HG03460 (cell line): Measurements from ENCODE around the gene NUDT3.
"Not testable (repeated sequence)": the region's sequence is repeated elsewhere in the genome, so short reads cannot be mapped to it uniquely, and the experiment has no call there.

Experiments
- ATAC-seq: cut with Tn5 transposase; IDR thresholded peaks from one replicate; pipeline ENCODE4 v1.9.1; 2021; ENCODE audit not compliant: unreplicated experiment

The NUDT3 gene

DNA sequence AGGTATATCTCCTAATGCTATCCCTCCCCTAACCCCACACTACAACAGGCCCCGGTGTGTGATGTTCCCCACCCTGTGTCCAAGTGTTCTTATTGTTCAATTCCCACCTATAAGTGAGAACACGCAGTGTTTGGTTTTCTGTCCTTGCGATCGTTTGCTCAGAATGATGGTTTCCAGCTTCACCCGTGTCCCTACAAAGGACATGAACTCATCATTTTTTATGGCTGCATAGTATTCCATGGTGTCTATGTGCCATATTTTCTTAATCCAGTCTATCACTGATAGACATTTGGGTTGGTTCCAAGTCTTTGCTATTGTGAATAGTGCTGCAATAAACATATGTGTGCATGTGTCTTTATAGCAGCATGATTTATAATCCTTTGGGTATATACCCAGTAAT, 20.6 kb downstream of the NUDT3 start:
- ATAC-seq = not testable (repeated sequence)

DNA sequence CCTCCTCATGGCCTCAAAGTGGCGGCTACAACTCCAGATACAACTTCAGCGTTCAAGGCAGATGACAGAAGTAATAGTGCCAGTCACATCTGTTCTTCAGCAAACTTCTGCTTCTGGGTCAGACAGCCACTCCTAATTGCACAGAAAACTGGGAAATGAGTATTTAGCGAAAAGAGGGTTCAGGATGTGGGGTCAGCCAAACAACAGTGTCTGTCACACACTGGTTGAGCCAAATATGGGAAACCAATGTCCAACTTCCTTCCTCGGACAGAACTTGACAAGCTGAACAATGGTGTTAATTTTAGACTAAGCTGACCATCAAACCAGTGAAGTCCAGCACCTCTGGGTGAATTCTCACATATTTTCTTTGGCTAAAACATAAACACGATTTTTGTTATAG, 22.1 kb downstream of the NUDT3 start:
- ATAC-seq = no peak

DNA sequence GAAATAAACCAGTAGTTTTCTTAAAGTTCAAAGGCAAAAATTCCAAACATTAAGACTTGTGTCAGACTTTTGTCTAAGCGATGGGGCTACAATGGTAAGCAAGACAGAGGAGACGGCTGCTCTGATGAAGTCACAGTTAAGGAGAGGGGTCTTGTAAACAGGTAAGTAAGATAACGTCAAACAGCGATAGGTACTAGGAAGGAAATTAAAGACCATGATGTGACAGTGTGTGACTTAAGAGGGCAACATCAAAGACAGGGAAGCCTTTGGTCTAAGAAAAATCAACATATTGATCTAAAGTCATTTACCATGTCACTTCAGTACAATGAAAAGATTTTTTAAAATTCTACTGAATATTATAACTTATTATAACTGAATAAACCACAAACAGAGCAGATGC, 23.1 kb downstream of the NUDT3 start:
- ATAC-seq = no peak

DNA sequence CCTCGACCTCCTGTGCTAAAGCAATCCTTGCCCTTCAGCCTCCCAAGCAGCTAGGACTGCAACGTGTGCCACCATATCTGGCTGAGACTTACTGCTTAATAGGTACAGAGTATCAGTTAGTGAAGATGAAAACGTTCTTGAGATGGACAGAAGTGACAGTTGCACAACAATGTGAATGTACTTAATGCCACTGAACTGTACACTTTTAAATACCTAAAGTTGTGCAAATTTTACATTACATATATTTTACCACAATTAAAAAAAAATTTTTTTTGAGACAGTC, 25.9 kb downstream of the NUDT3 start:
- no peak for ATAC-seq

DNA sequence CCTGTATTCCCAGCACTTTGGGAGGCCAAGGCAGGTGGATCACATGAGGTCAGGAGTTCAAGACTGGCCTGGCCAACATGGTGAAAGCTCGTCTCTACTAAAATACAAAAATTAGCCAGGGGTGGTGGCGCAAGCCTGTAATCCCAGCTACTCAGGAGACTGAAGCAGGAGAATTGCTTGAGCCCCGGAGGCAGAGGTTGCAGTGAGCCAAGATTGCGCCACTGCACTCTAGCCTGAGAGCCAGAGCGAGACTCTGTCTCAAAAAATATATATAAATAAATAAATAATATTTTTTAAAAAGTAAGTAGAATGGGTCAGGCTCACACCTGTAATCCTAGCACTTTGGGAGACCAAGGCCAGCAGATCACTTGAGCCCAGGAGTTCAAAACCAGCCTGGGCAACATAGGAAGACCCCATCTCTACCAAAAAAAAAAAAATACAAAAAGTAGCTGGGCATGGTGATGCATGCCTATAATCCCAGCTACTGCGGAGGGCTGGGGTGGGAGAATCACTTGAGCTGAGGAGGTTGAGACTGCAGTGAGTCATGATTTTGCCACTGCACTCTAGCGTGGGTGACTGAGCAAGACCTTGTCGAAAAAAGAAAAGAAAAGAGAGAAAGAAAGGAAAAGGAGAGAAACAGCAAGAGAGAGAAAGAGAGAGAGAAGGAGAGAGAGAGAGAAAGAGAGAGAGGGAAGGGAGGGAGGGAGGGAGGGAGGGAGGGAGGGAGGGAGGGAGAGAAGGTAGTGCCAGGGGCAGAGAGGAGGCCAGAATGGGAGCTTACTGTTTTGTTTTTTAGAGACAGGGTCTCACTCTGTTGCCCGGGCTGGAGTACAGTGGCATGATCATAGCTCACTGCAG, 26.5 kb downstream of the NUDT3 start:
- not testable (repeated sequence) for ATAC-seq

DNA sequence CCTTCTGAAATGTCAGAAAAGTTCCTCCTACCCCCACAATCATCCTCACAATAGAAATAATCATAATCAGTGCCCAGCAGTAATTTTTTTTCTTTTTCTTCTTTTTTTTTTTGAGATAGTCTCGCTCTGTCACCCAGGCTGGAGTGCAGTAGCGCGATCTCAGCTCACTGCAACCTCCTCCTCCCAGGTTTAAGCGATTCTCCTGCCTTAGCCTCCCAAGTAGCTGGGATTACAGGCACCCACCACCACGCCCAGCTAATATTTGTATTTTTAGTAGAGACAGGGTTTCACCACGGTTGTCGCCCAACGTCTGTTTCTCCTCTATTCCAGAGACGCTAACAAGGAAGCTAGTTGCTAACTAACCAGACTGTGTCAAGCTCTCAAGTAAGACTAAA, 28.8 kb downstream of the NUDT3 start:
- not testable (repeated sequence) for ATAC-seq

DNA sequence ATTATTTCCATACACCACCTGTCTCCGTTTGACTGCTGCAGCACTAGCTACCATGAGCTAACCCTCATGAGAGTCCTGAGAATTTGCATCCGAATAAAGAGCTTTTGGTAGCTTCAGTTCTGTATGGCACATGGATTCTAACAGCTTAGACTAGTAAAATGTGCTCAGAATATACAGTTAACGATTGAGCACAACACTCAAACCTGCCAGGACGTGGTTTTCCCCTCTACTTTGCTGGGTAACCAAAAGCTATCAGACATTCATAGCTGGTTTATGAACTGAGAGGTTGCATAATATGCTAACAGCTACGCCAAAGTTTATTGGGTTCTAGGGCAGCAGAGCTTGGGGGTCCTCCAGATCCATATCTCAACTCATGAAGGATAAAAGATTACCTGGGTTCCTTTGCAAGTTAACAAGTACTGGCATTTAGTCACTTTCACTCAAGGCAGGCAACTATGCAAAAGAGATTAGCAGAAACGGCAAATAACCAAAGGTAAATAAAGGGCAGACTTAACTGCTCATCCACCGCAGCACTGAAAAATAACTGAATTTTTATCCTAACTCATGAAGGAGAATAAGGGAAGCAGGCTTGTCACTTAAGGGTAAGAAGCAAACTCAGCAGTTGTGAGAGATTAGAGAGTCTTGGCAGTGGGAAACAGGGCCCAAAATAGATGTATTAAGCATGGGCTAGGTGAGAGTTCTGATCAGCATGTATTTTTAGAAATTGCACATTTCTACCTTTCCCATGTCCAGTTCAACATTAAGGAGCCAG, 29.4 kb downstream of the NUDT3 start:
- ATAC-seq = no peak

DNA sequence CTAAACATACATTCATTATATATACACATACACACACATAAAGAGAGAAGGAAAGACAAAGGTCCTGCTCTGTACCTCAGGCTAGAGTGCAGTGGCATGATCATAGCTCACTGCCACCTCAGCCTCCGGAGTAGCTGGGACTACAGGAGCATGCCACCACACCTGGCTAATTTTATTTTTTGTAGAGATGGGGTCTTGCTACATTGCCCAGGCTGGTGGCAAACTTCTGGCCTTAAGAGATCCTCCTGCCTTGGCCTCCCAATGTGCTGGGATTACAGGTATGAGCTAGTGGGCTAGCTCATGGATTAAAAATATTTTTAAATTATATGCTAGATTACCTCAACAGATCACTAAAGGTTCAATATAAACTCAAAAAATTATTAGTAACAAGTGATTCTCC, 30.3 kb downstream of the NUDT3 start:
- no peak for ATAC-seq

DNA sequence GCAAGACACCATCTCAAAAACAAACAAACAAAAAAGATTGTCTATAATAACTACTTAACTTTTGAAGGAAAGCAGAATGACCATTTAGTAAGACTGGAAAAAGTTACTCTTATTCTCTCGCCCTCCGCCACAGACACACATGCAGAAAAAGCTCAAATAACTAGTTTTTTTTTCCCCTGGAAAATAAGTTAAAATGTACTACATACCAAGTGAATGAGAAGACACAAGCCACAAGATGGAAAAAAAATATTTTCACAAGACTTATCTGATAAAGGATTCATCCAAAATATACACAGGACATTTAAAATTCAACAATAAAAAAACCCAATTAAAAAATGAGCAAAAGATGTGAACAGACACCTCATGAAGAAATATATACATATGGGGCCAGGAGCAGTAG, 31.9 kb downstream of the NUDT3 start:
- no peak for ATAC-seq

DNA sequence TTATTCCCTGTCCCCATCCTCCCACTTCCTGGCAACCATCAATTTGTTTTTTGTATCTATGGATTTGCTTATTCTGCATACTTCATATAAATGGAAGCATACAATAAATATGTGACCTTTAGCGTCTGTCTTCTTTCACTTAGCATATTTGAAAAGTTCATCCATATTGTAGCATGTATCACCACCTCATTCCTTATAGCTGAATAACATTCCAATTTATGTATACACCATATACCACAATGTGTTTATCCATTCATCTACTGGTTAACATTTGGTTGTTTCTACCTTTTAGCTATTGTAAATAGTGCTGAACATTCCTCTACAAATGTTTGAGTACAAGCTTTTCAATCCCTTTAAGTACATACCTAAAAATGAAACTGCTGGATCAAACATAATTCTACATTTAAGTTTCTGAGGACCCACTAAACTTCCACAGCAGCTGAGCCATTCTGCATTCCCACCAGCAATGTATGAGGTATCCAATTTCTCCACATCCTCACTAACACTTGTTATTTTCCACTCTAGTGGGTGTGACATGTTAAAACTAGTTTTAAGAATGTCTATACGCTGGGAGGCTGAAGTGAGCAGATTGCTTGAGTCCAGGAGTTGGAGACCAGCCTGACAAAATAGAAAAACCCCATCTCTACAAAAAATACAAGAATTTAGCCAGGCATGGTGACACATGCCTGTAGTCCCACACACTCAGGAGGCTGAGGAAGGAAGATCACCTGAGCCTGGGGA, 32.9 kb downstream of the NUDT3 start:
- ATAC-seq = no peak

DNA sequence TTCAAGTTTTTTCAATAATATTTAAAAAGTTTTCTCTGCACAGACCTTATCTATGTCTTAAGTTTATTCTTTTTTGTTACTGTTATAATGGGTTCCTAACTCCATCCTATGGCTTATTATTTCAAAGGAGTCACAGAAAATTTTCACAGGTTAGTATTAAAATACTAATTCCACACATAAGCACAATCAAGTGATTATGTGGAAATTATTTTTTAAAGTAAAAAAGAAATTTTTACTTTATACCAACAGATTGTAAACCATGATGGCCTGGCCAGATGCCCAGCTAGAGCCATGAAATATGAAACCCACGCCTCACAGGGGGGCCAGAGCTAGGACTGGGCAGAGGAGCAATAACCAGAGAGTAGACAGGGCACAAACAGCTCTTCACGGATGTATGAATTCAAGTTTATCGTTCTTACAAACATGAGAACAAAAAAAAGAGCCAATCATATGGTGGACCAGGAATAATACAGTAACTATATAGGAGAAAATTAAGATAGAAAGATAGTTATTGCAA, 34.0 kb downstream of the NUDT3 start:
- ATAC-seq = no peak

DNA sequence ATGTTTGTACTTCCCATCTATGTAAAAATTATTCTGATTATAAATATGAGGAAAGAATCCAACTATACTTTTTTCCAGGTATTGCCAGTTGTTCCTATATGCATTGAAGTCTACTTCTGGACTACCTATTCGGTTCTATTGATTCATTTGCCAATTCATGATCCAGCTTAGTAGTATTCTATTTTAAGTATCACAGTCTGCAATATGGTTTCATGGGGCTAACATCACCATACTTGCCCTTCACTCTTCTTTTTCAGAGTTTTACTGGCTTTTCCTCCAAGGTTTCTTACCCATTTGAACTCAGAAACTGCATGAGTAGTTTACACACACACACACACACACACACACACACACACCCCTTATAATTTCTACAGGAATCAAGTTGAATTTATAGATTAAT, 34.5 kb downstream of the NUDT3 start:
- ATAC-seq = no peak

DNA sequence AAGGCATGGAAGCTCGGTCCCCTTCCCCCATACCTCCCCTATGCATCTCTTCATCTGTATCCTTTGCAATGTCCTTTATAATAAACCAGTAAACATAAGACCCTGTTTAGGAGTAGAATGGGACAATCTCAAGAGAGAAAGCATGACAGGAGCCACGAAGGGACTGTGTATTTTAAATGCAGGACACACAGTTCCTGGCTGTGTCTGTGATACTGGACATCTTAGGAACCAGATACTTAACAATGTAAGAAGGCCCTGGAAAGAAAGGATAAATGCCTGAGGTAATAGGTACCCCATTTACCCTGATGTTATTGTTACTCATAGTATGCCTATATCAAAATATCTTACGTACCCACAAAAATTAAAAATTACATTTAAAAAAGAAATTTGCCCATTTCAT, 36.6 kb downstream of the NUDT3 start:
- no peak for ATAC-seq

DNA sequence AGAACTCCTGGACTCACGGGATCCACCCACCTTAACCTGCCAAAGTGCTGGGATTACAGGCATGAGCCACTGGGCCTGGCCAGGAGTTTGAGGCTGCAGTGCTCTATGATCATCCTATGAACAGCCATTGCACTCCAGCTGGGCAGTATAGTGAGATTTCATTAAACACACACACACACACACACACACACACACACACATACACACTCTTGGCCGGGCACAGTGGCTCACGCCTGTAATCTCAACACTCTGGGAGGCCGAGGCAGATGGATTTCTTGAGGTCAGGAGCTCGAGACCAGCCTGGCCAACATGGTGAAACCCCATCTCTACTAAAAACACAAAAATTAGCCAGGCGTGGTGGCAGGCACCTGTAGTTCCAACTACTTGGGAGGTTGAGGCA, 38.2 kb downstream of the NUDT3 start:
- not testable (repeated sequence) for ATAC-seq

DNA sequence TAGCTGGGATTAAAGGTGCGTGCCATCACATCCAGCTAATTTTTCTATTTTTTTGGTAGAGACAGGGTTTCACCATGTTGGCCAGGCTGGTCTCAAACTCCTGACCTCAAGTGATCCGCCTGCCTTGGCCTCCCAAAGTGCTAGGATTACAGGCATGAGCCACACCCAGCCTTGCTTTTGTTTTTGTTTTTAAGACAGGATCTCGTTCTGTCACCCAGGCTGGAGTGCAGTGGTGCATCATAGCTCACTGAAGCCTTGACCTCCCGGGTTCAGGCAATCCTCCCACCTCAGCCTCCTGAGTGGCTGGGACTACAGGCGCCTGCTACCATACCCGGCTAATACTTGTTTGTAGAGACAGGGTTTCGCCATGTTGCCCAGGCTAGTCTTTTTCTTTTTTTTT, 38.9 kb downstream of the NUDT3 start:
- not testable (repeated sequence) for ATAC-seq

DNA sequence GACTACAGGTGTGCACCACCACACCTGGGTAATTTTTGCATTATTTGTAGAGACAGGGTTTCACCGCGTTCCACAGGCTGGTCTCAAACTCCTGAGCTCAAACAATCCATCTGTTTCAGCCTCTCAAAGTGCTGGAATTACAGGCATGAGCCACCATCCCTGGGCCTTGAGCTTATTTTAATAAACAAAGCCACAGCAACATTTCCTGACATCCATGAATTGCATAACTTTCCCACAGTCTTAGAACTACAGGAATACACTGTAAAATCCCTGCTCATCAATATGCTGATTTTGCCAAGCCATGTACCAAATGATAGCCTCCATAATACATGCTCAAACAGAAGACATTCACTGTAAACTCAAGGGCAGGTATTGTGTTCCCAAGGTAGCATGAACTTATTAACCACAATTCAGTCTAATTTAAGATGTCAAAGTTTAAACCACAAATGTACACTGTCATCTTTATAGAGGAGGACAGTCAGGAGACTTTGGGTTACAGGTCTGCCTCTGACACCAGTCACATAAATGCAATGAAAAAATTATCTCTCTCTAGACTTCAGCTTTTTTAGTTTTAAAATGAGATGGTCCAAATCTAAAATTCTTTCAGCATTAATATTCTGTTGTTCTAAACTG, 40.0 kb downstream of the NUDT3 start:
- no peak for ATAC-seq

DNA sequence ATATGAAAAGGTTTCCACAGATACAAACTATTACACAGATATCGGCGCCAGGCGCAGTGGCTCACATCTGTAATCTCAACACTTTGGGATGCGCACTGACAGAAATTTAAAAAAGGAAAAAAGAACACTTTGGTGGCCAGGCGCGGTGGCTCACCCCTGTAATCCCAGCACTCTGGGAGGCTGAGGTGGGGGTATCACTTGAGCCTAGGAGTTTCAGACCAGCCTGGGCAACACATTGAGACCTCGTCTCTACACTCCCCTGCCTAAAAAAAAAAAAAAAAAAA, 41.6 kb downstream of the NUDT3 start:
- no peak for ATAC-seq

DNA sequence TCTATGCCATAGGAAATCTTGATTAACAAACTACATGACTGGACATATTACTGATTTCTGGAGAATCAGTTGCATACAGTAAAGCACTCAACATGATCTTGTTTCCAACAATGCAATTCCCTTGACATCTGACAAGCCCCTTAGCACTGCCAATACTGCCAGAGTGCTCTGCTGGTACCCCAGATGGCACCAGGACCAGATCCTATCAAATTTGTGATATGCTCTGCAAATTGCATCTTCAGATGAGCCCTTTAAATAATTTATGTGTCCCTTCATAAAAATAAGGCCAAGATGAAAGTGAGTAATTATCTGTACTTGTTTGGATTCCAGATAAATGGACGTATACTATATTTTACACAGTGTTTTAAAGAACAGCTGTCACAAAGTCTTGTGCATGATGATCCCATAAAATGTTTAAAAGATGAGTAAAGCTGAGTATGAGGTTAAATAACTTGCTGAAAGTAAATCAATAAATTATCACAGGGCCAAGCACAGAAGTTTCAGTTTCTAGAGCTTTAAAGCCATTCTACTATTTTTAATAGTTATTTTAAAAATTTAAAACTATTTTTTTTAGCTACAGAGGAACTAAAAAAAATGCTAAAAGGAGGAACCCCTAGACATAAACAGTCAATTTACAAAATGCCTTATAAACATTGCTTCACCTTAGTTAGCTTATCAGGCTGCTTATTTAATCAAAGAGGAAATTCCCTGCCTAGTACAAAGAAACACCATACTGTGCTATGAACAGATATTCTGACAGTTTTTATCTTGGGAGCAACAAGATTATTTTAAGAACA, 42.1 kb downstream of the NUDT3 start:
- ATAC-seq = no peak

DNA sequence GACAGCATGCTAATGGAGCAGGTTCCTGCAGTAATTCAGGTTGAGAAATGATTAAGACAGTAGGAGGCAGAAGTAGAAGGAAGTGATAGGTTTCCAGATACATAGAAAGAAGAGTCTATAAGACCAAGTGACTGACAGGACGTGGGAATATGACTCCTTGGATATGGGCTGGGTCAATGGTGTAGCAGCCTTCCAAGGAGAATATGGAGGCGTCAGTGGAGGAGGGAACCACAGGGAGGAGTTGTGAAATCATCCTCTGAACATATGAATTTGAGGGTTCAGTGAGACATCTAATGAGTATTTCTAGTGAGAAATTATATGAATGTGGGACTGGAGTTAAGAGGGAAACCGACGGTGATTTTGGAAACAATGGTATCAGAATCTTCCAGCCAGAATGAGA, 43.3 kb downstream of the NUDT3 start:
- no peak for ATAC-seq

DNA sequence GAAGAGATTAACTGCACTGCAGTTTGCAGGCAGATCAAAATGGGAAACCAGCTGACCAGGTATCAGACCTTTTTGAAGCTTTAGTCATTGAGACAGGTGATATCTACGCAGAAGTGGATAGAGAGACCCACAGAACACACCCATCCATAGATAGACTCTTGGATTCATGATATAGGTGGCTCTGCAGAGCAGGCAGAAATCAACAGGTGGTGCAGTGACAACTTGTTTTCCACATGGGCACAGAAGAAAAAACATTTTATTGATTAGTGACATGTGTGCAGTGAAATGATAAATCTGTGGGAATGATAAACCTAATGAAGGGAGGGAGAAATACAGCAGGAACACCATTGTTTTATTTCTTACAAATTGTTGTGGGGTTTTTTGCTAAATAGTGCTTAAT, 45.2 kb downstream of the NUDT3 start:
- no peak for ATAC-seq
